ENCODE data around the gene CXCL9.
"Not testable (repeated sequence)": the region's sequence is repeated elsewhere in the genome, so short reads cannot be mapped to it uniquely, and the experiment has no call there.

Gene CXCL9

DNA sequence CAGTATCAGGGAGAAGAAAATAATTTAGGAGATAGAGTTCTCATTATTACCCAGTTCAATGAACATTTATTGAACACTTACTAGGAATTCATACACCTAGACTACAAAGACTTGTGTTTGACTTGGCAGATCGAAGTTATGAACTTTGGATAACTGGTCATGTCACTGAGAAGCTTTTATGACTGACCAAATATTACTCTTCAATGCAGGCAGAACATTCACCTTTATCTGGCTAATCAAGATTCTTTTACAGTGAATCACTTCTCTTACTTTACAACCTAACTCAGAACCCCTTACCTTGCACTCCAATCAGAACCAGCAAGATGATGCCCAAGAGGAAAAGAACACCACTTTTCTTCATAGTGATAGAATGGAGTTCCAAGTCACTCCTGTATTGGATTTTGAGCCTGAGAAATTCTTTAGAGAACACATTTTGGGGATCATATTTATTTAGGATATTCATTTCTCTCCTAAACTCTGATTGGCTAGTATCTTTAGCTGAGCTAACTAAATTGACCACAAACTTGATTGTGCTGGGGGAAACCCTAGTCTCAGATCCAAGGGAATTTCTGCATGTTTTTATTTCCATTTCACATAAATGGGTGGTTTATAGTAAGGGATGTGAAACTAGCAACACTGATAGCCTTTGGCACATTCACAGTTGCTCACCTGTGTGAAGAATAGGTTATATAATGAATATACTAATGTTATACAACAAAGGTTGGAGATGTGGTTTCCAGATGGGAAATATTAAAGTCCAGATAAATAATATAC, at the start of gene CXCL9:
TSS of gene CXCL9 (minus strand) at position 421 of the 774 bp plus-strand sequence. CDS start at position 361, 60 bp downstream.
- Mint-ChIP-seq H3K27ac (no peak within 1 kb of the TSS), H3K9me3 (no peaks in the 10 kb centered on the region), H3K4me1 (no peaks in the 10 kb centered on the region), H3K36me3 (no peaks in the 10 kb centered on the region), H3K4me3 (no peak within 1 kb of the TSS)
- DNase-seq (ENCODE audit: low spot score in 2 of 2) (no peak), ATAC-seq (no peak)

DNA sequence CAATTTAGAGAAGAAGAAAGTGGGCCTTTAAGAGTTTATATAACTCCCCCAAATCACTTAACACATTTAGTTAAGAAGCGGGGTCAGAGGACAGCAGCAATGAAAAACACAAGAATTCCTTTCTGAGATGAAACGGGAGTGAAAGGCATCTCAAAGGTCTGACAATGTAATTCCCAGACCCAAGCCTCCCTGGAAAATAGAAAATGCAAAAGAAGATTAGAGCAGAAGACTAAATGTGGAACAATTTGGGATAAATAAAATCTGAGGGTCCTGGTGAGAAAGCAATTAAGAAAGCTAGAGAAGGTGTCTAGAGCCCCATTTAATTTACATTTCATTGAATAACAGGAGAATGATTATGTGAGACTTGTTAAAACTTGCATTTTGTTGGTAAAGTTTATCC, 48.1 kb upstream of the CXCL9 start:
- no peaks in the 10 kb centered on the region for H3K9me3 Mint-ChIP-seq
- H3K4me1 Mint-ChIP-seq, result peaks cover 46% of the 10 kb centered on the region
- peak overlapping the region; percentile 77 for H3K27ac Mint-ChIP-seq
- H3K36me3 Mint-ChIP-seq, result peaks cover 5% of the 10 kb centered on the region
- H3K4me3 Mint-ChIP-seq, result peak overlapping the region; percentile 10
- ATAC-seq (no peak), DNase-seq (ENCODE audit: low spot score in 2 of 2) (no peak)

DNA sequence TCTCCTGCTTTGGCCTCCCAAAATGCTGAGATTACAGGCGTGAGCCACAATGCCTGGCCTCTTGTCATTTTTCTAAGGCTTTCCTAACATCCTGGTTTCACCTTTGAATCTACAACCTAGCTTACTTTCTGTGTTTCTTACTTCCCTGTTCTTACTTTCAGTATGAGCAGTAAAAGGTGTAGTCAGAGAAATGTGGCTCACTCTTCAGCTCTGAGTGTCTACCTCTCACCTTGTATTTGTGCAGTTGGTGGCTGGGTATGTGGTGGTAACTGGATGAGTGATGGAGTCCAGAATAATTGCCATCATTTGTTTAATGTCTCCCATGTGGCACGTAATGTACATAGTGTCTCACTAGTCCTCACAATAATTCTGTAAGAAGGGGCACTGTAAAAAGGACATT, 47.7 kb upstream of the CXCL9 start:
- H3K4me3 Mint-ChIP-seq, result peak overlapping the region; percentile 10
- peak overlapping the region; percentile 77 for H3K27ac Mint-ChIP-seq
- DNase-seq (ENCODE audit: low spot score in 2 of 2) (peak in 1 of 2 donors; percentile 60), ATAC-seq (peak; percentile 90)
- no peaks in the 10 kb centered on the region for H3K9me3 Mint-ChIP-seq
- H3K36me3 Mint-ChIP-seq, result peaks cover 5% of the 10 kb centered on the region
- H3K4me1 Mint-ChIP-seq, result peaks cover 42% of the 10 kb centered on the region

DNA sequence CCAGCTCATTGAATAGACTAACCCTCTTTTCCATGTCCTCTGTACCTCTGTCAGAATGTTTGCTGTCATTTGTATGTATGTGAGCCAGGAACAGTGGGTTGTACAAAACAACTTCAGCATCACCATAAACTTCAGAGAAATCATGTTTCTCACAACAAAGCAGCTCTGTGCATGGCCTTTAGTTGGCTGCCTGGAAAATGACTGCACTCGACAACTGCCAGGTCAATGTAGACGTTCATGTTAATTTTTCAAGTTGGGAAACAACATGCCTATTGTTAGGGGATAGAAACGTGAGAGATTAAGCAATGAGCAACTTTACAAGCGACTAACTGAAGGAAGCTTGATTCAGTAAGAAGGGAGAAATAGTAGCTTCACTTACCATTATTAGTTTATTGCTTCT, 46.4 kb upstream of the CXCL9 start:
- Mint-ChIP-seq H3K4me1 (peaks cover 30% of the 10 kb centered on the region), H3K36me3 (peaks cover 5% of the 10 kb centered on the region), H3K9me3 (no peaks in the 10 kb centered on the region), H3K4me3 (no peak overlapping the region), H3K27ac (no peak overlapping the region)
- ATAC-seq, result no peak
- DNase-seq (ENCODE audit: low spot score in 2 of 2), result no peak

DNA sequence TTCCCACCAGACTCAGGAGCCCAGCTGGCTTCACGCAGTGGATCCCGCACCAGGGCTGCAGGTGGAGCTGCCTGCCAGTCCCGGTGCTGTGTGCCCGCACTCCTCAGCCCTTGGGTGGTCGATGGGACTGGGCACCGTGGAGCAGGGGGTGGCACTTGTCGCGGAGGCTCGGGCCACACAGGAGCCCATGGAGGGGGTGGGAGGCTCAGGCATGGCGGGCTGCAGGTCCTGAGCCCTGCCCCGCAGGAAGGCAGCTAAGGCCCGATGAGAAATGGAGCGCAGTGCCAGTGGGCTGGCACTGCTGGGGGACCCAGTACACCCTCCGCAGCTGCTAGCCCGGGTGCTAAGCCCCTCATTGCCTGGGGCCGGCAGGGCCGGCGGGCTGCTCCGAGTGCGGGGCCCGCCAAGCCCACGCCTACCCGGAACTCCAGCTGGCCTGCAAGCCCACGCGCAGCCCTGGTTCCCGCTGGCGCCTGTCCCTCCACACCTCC, 43.3 kb upstream of the CXCL9 start:
- H3K36me3 Mint-ChIP-seq; H3K9me3 Mint-ChIP-seq; H3K4me3 Mint-ChIP-seq; DNase-seq (ENCODE audit: low spot score in 2 of 2); ATAC-seq; H3K4me1 Mint-ChIP-seq; H3K27ac Mint-ChIP-seq: not testable (repeated sequence)

DNA sequence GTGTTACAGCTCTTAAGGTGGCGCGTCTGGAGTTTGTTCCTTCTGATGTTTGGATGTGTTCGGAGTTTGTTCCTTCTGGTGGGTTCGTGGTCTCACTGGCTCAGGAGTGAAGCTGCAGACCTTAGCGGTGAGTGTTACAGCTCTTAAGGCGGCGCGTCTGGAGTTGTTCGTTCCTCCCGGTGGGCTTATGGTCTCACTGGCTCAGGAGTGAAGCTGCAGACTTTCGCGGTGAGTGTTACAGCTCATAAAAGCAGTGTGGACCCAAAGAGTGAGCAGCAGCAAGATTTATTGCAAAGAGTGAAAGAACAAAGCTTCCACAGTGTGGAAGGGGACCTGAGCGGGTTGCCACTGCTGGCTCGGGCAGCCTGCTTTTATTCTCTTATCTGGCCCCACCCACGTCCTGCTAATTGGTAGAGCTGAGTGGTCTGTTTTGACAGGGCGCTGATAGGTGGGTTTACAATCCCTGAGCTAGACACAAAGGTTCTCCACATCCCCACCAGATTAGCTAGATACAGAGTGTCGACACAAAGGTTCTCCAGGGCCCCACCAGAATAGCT, 42.6 kb upstream of the CXCL9 start:
- H3K9me3 Mint-ChIP-seq; DNase-seq (ENCODE audit: low spot score in 2 of 2); H3K27ac Mint-ChIP-seq; ATAC-seq; H3K4me1 Mint-ChIP-seq; H3K4me3 Mint-ChIP-seq; H3K36me3 Mint-ChIP-seq: not testable (repeated sequence)

DNA sequence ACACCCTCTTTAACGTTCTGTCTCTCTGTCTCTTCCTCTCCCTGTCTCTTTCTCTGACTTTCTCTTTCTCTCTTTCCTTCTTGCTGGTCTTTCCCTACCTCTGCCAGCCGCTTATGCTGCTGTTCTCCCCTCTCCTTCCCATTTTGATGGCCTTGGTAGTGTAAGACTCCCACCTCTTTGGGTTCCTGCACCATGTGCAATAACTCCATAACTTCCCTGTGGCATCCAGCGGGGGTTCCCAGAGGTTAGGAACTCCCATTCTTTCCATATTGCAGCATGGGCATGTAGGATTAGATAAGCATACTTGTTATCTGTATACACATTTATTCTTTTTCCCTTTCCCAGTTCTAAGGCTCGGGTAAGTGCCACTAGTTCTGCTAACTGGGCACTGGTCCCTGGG, 37.4 kb upstream of the CXCL9 start:
- not testable (repeated sequence) for DNase-seq (ENCODE audit: low spot score in 2 of 2); ATAC-seq; H3K27ac Mint-ChIP-seq; H3K36me3 Mint-ChIP-seq; H3K4me3 Mint-ChIP-seq; H3K9me3 Mint-ChIP-seq
- peaks cover 12% of the 10 kb centered on the region for H3K4me1 Mint-ChIP-seq

DNA sequence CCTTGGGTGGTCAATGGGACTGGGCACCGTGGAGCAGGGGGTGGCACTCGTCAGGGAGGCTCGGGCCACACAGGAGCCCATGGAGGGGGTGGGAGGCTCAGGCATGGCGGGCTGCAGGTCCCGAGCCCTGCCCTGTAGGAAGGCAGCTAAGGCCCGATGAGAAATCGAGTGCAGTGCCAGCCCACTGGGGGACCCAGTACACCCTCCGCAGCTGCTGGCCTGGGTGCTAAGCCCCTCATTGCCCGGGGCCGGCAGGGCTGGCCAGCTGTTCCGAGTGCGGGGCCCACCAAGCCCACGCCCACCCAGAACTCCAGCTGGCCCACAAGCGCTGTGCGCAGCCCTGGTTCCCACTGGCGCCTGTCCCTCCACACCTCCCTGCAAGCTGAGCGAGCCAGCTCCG, 36.0 kb upstream of the CXCL9 start:
- H3K27ac Mint-ChIP-seq; H3K4me3 Mint-ChIP-seq; ATAC-seq; DNase-seq (ENCODE audit: low spot score in 2 of 2); H3K36me3 Mint-ChIP-seq; H3K9me3 Mint-ChIP-seq: not testable (repeated sequence)
- peaks cover 12% of the 10 kb centered on the region for H3K4me1 Mint-ChIP-seq

DNA sequence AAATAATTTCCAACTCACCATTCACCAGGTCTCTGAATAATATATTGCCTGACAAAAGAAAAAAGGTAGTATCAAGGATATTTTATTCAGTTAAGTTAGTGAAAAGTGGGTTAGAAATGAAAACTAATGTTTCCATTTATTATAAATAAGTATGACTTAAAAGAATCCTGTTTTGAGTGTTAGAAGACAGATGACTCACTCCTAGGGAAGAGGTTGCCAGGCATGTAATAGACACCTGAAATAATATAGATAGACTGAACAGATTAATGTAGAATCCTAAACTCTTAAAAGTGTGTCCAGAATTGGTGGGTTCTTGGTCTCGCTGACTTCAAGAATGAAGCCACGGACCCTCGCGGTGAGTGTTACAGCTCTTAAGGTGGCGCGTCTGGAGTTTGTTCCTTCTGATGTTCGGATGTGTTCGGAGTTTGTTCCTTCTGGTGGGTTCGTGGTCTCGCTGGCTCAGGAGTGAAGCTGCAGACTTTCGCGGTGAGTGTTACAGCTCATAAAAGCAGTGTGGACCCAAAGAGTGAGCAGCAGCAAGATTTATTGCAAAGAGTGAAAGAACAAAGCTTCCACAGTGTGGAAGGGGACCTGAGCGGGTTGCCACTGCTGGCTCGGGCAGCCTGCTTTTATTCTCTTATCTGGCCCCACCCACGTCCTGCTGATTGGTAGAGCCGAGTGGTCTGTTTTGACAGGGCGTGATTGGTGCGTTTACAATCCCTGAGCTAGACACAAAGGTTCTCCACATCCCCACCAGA, 35.1 kb upstream of the CXCL9 start:
- not testable (repeated sequence) for DNase-seq (ENCODE audit: low spot score in 2 of 2); H3K9me3 Mint-ChIP-seq; H3K36me3 Mint-ChIP-seq
- Mint-ChIP-seq H3K27ac (peak overlapping the region; percentile 84), H3K4me3 (peak overlapping the region; percentile 58), H3K4me1 (peaks cover 12% of the 10 kb centered on the region)
- peak; percentile 96 for ATAC-seq

DNA sequence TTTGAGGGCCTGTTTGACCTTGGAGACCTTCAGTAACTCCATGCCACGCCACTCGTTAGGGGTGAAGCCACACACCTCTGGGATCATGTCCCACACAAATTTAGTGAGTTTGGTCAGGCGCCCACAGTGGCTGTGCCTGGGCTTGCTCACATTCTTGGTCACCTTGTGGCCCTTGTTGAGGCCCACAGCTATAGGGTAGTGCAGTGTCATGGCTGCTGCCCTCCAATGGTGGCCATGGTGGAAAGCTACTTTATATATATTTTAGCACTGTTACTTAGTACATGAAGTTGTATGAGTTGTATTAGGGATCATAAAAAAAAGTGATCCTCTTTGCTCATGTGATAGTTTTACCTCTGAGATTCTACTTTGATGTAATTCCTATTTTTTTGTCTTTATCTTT, 29.5 kb upstream of the CXCL9 start:
- Mint-ChIP-seq H3K36me3 (no peaks in the 10 kb centered on the region), H3K4me1 (no peaks in the 10 kb centered on the region), H3K4me3 (no peak overlapping the region), H3K9me3 (no peaks in the 10 kb centered on the region), H3K27ac (no peak overlapping the region)
- ATAC-seq (no peak), DNase-seq (ENCODE audit: low spot score in 2 of 2) (peak in 1 of 2 donors; percentile 42)

DNA sequence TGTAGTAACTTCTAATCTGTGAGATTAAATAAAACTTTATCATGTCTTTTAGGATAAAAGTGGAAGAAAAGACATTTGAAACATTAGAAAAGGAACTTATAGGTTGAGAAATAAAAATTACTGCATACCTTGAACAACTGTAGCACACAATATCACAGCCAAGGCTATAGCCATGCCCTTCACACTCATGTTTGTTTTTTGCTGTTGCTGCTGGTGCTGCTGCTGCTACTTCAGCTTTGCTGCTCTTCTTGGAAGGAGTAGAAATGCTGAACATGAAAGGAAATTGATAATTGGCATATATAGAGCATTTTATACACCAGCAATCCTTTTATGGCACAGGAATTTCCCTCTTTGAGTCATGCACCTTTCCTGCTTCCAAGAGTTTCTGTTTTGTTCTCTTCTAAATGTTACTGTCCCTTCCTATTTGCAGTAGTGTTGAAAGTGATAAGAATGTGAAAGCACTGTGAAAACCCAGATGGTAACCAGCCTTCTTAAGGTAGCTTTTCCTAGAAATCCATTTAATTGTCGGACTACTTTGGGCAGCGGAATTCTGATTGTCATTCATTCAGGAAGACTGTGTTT, 28.6 kb upstream of the CXCL9 start, which contains the start of gene CXCL11:
TSS of gene CXCL11 (minus strand) at position 272 of the 582 bp plus-strand sequence. CDS start at position 189, 83 bp downstream.
- Mint-ChIP-seq H3K4me3 (no peak within 1 kb of the TSS), H3K27ac (no peak within 1 kb of the TSS), H3K4me1 (no peaks in the 10 kb centered on the region), H3K9me3 (no peaks in the 10 kb centered on the region), H3K36me3 (no peaks in the 10 kb centered on the region)
- DNase-seq (ENCODE audit: low spot score in 2 of 2), result no peak
- ATAC-seq, result no peak

DNA sequence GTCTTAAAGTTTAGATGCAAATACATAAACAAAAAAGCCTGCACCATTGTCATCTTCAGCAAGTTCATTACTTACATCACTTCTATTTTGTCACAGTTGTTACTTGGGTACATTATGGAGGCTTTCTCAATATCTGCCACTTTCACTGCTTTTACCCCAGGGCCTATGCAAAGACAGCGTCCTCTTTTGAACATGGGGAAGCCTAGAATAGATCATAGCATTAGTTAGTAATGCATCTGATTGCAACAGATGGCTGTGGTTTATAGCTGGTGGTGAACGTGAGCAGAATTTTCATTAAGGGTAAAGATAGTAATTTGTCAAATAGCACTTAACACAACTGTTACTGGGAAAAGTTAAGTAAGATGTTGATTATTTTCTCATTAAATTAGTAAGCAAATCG, 27.8 kb upstream of the CXCL9 start:
- DNase-seq (ENCODE audit: low spot score in 2 of 2), result no peak
- Mint-ChIP-seq H3K4me3 (no peak overlapping the region), H3K27ac (no peak overlapping the region), H3K4me1 (no peaks in the 10 kb centered on the region), H3K36me3 (no peaks in the 10 kb centered on the region), H3K9me3 (no peaks in the 10 kb centered on the region)
- no peak for ATAC-seq

DNA sequence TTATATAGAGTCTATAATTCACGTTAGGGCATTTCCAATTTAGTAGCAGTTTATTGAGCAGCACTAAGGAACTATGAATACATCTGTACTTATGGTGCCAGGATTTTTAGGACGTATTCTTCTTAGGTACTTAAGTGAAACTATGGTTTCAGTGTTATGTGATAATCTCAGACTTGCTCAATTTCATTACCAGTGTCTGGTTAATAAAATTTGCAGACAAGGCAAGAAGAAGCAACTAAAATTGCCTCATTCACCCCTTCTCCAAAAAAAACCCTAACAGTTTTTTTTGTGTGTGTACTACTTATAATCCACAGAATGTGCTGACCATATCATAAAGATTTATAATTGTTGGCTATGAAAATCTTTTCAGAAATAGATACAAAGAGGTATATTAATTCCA, 22.0 kb upstream of the CXCL9 start:
- H3K9me3 Mint-ChIP-seq, result no peaks in the 10 kb centered on the region
- ATAC-seq, result no peak
- H3K36me3 Mint-ChIP-seq, result no peaks in the 10 kb centered on the region
- peaks cover 9% of the 10 kb centered on the region for H3K4me1 Mint-ChIP-seq
- no peak for DNase-seq (ENCODE audit: low spot score in 2 of 2)
- H3K4me3 Mint-ChIP-seq, result no peak overlapping the region
- H3K27ac Mint-ChIP-seq, result no peak overlapping the region

DNA sequence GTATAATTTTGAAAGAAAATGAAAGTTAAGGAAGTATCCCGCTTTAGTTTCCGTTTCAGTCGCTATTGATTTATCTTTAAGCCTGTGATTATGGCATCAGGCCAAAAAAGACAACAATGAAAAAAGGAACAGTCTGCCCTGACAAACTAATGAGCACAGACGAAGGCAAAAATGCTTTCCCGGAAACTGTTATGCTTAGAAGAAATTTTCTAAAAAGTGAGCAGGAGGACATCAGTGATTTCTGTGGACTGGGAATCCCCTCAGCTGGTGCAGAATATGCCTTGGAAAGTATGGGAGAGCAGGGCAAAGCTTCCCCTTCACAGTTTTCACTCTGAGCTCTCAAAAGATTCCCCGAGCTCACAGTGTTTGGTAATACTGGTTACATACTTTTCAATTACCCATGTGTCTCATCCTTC, 21.0 kb upstream of the CXCL9 start:
- no peak overlapping the region for H3K27ac Mint-ChIP-seq
- no peak for ATAC-seq
- no peaks in the 10 kb centered on the region for H3K36me3 Mint-ChIP-seq
- H3K4me3 Mint-ChIP-seq, result no peak overlapping the region
- peaks cover 15% of the 10 kb centered on the region for H3K4me1 Mint-ChIP-seq
- H3K9me3 Mint-ChIP-seq, result no peaks in the 10 kb centered on the region
- DNase-seq (ENCODE audit: low spot score in 2 of 2), result no peak

DNA sequence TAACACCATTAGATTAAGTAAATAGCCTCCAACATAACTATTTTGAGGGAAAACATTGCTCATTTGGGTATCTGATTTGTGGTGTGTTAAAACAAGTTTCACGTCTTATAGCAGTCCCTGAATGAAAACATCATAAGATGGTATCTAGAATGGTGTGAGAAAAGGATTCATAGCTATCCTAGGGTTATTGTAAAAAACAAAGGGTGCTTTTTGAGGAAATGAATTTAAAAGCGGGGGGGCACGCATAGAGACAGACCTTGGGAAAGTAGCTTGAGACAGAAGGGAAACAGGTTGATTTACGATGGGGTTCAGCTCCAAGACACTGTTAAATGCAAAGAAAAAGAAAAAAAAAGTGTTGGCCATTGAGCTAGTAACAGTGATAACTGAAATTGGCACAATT, 16.8 kb upstream of the CXCL9 start:
- no peak overlapping the region for H3K4me3 Mint-ChIP-seq
- H3K4me1 Mint-ChIP-seq, result peaks cover 15% of the 10 kb centered on the region
- no peaks in the 10 kb centered on the region for H3K36me3 Mint-ChIP-seq
- DNase-seq (ENCODE audit: low spot score in 2 of 2) (no peak), ATAC-seq (peak; percentile 80)
- H3K27ac Mint-ChIP-seq, result peak overlapping the region; percentile 68
- no peaks in the 10 kb centered on the region for H3K9me3 Mint-ChIP-seq
